ENCODE results near the gene YRDC.

The YRDC gene

DNA sequence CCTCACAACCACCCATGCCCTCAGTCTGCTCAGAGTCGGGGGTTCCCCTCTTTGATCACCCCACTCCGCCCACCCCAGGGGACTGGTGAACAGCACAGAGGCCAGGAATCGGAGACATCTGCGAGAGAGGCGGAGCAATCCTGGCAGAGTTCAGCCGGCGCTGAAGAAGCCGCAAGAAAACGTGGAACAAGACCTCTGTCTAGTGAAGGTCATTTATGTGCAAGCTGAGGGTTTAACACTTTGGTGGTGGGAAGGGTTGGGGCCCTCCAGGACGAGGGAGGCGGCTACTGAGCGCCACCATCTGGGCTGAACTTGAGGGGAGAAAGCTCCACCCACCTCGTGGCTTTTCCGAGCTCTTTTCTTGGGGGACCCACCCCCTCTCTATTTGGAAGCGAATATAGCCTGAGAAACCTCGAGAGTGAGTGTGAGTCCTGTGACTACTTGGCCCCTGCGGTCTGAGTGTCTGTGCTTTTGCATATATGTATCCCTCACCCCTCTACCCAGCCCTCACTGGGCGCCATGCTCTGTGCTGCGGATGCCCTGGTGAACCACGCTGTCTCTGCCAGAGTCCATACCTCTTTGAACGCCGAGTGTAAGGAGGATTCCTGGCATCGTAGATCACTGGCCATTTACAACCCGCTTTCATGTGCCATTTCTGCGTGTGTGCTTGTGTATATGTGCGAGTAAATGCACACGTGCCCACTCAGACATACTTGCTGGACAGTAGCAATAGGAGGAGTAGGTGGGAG, 41.9 kb downstream of the YRDC start:
- TF ChIP-seq, protein P1, sequence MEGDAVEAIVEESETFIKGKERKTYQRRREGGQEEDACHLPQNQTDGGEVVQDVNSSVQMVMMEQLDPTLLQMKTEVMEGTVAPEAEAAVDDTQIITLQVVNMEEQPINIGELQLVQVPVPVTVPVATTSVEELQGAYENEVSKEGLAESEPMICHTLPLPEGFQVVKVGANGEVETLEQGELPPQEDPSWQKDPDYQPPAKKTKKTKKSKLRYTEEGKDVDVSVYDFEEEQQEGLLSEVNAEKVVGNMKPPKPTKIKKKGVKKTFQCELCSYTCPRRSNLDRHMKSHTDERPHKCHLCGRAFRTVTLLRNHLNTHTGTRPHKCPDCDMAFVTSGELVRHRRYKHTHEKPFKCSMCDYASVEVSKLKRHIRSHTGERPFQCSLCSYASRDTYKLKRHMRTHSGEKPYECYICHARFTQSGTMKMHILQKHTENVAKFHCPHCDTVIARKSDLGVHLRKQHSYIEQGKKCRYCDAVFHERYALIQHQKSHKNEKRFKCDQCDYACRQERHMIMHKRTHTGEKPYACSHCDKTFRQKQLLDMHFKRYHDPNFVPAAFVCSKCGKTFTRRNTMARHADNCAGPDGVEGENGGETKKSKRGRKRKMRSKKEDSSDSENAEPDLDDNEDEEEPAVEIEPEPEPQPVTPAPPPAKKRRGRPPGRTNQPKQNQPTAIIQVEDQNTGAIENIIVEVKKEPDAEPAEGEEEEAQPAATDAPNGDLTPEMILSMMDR (IDR thresholded peaks at IDR 0.05; ENCODE audit: low read depth, low read length), result no peak

DNA sequence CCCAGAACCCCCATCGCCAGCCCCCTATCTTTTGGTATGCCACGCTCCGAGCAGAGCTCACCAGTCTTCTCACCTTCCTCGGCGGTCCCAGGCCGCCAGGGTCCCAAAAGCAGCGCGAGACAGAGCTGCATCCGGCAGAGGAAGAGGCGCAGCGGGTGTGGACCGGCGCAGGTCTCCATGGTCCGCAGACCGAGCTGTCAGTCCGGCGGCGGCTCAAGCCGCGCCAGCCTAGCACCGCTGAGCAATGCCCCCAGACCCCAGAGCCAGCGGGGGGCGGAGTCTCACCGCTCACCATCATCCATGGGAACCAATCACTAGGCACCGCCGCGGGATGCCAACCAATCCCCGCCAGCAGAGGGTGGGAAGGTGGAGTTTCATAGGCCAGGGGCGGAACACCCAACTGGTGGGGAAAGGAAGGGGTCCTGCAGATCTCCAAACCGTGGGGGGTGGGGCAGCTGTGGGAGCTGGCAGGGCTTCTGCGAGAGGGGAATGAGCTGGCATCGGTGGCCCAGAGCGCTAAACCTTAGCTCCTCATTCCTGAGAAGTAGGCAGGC, 43.0 kb downstream of the YRDC start, which contains the start of gene EPHA10:
EPHA10 (minus strand) TSS at position 233 of the 554 bp plus-strand sequence; CDS start at position 179, 54 bp downstream.
- TF ChIP-seq, protein P1 (IDR thresholded peaks at IDR 0.05; ENCODE audit: low read depth, low read length), result no peak
- H3K4me3 ChIP-seq (ENCODE audit: low read depth, low read length), result no peak within 1 kb of the TSS

More for the DNA sequence above, 41.9 kb downstream of the YRDC start:
- H3K4me3 ChIP-seq (ENCODE audit: low read depth, low read length), result no peak overlapping the region

DNA sequence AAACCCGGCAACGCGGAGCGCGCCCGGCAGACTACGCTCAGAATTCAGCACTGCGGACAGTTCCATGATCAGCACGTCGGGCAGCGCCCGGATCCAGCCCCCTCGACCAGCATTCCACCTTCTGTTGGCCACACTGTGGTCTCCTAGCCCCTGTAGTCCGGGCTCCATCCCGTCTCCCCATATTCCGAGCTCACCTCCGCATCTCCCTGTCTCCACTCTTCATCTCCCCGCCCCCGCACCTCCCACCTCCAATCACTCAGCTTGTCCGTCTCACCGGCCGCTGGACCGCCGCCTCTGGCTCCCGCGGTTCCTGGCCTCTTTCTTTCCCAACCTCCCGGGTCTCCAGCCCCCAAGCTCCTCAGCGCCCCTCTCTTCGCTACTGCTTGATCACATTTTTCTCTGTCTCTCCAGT, 43.6 kb downstream of the YRDC start:
- no peak overlapping the region for H3K4me3 ChIP-seq (ENCODE audit: low read depth, low read length)
- TF ChIP-seq, protein P1 (IDR thresholded peaks at IDR 0.05; ENCODE audit: low read depth, low read length), result no peak

DNA sequence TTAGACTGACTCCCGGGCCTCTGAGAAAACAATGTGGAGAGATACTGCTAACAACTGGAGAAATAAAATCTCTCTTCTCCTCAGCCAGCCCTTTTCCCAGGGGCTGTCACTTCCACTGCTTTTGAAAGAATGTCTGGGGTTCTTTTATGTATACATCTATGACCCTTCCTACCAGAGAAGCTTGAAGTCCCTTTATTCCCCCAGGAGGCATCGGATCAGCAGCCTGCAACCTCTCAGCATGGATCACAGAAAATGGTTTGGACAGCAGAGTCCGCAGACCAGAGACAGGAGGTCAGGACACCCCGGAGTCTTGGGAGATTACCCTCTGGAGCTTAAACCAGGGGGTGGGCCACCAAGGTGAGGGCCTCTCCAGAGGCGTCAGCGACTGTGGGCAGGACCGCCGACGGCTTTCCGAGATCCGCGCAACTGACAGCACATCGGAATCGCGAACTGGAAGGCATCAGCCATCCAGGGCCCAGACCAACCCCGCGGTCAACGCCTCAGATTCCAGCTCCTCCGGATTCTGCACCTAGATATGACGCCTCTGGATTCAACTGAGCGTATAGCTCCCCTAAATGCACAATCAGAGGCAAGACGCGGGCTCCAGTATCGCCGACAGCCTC, 44.1 kb downstream of the YRDC start:
- H3K4me3 ChIP-seq (ENCODE audit: low read depth, low read length), result no peak overlapping the region
- TF ChIP-seq, protein P1 (IDR thresholded peaks at IDR 0.05; ENCODE audit: low read depth, low read length), result no peak

DNA sequence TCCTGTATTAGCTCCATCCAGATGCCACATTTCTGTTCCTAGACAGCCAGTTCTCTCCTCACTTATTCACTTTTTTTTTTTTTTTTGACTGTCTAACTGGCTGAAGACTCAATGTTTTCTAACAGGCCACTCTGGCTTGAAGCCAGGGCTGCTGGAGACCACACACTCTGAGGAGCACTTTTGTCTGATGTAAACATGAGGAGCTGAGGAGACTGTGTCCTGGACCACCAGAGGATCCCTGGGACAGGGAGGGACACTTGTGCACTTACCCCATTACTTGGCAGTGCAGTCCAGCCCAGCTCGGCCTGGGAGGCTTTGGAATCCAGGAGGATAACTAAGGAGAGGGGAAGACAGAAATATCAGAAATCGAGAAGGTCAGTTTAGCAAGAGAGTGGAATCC, 45.5 kb downstream of the YRDC start:
- TF ChIP-seq, protein P1 (IDR thresholded peaks at IDR 0.05; ENCODE audit: low read depth, low read length), result no peak
- H3K4me3 ChIP-seq (ENCODE audit: low read depth, low read length), result no peak overlapping the region

DNA sequence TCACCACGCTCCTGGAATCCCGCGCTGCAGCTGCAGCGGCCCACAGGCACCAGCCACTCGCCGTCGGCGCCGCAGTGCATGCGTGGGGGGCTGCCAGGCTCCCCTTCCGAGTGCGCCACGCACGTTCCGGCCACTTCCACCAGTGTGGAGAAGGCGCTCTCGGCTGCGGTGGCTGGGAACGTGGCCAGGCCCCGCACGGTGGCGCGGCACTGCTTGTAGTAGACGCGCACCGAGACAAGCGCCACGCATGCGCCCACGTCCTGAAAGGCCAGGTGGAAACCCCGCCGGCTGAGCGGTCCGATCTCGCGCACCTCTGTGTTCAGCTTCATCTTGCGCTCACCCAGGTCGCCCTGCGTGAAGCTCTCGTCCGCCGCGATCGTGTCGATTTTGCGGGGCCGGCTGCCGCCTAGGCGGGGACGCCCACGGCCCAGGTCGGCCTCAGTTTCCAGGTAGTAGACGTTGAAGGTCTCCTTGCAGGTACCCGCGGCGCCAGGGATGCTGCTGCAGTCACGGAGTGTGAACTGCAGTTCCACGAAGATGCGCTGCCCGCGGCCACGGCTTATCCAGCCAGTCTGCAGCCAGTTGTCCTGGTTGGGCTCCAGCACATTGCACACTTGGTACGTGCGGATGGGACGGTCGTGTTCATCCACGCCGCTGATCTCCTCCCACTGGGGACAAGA, 46.5 kb downstream of the YRDC start:
- TF ChIP-seq, protein P1 (IDR thresholded peaks at IDR 0.05; ENCODE audit: low read depth, low read length), result no peak
- no peak overlapping the region for H3K4me3 ChIP-seq (ENCODE audit: low read depth, low read length)

All from WI38 (cell line).